ENCODE measurements around the gene GATAD1.

The GATAD1 gene

DNA sequence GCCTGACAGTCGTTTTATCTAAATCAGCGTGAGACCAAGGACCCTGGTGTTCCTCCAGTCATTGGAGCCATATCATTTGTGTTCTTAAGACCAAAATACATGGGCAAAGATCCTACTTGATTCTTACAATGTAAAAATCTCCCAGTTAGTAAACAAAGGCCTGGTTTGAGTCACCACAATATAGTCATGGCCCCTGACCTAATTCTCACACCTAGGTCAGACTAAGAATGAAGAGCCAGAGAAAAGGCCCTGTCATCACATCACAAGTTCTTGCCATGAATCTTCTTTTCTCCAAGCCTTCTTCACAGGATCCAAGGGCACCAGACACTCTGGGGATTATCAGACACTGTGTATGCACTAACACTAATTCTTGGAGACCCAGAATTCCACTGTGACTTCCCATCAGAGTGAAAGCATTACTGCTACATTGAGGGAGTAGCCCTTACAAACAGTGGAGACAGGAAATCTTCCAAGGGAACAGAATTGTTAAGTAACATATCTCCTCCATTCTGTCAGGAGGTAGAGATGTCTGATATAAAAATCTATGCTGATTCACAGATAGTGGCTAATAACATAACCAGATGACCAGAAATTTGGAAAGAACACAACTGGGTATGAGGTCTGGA, 38.1 kb downstream of the GATAD1 start:
- no peak for DNase-seq

DNA sequence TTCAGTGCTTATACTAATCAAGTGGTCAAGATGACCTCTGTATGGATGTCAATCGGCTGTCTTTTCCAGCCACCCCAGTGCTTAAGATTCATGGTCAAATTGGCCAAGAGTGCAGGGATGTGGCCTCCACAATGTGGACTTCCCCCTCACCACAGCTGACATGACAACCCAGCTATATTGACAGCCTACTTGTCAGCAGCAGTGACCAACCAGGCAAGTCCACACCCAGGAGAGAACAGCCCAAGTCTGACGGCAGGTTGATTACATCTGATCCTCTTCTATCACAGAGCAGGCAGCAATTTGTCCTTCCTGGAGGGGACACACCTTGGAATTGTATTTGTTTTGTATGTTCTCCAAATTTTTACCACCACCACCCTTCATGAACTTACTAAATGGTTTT, 38.7 kb downstream of the GATAD1 start:
- DNase-seq, result no peak

DNA sequence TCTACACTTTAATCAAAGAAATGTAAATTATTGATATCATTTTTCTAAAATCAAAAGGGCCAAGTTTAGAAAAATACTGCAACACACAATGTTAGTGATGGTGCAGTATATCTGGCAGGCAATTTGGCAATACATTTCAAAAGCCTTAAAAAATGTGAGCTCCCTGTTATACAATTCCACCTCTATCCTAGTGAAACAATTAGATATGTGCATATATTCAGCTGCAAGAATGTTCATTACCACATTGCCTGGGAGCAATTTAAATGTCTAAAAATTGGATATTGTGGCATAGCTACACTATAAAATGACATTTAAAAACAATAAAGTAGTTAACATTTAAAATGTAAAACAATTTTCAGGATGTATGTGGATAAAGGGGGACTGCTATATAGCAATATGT, 40.5 kb downstream of the GATAD1 start:
- no peak for DNase-seq

DNA sequence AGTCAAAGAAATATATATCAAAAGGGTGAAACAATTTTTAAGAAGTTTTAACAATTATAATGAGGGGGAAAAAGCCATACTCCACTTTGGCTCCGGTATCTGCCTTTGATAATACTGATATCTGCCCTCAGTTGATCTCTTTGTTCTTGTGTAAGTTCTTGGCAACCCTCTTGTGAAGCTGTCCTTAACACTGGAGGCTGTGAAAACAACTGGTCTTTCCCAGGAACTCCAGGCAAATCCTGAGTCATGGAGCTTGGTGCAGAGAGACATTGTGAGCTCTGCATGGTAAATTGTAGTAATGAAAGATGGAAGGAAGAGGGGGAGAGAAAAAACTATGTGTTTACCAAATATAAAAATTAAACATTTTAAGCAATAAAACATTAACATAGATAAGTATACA, 42.4 kb downstream of the GATAD1 start:
- DNase-seq, result no peak

DNA sequence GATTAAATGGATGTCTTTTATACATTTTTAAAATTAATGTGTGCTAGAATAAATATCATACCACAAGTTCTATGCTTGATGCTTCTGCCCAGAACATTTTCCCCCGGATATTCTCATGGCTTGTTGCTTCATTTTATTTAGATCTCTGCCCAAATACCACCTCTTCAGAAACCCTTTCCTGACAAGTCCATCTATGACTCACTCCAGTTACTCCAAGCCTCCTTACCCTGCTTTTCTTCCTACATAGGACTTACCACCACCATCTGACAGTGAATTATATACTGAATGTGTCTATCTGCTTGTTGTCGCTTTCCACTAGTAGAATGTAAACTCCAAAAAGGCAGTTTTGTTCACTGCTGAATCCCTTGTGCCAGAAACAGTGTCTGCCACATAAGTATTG, 49.6 kb downstream of the GATAD1 start:
- no peak for DNase-seq

DNA sequence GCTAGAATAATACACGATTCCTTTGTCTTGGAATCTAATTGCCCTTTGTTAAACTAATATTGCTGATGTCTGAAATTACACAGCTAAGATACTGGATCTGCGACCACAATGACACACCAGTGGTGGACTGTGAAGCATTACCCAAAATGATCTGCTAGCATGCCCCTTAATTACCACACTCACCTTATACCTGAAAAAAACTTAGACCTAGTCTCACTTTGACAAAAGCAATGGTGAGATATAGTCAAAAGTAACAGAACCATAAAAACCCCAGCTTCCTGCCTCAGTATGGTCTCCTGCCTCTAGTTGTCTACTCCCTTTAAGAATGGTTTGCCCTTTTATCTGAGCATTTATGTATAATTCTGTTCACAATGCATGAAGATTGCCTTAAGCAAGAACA, 51.3 kb downstream of the GATAD1 start:
- no peak for DNase-seq

DNA sequence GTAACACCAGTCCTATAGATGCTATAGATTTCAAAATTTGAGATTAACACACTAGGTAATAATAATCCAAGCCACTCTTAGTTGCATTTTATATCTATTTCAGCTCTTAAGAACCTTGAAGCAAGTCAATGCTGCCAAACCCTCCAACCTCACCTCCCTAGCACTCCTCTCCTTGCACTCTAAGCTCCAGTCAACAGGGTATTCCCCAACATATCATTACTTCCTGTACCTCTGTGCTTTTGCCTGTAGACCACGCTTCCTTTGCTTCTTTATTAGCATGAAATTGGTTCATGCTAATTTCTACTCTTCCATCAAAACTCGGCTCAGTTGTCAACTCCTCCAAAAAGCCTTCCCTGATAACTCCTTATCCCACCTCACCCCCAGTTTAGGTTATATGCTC, 56.5 kb downstream of the GATAD1 start:
- no peak for DNase-seq

DNA sequence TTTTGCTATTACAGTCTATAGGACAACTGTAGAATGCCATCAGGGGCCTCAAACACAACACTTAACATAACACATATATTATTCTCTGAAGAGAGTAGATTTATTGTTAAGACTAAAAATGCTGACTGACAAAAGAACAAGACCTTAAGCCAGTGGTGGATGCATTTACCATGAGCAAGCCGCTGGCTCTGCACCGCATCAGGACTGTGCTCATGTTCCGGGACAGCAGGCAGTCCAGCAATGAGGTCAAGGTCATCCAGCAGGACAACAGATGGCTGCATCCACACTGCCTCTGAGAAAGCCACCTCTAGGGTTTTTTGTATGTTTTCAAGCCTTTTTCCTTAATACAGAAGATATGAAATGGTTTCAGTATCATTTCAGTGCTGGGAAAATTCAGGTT, 57.3 kb downstream of the GATAD1 start:
- no peak for DNase-seq

DNA sequence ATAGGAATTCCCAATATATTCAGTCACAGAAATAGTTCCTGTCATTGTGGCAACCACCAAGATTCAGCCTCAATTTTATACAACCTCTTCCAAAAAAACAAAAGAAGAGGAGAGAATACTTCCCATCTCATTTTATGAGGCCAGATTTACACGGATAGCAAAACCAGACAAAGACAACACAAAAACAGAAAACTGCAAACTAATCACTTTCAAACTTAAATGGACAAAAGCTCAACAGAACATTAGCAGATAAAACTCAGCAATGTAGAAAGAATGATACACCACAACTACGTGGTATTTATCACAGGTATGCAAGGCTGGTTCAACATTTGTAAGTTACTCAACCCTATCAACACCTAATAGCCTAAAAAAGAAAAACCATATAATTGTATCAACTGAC, 59.1 kb downstream of the GATAD1 start:
- DNase-seq, result no peak

DNA sequence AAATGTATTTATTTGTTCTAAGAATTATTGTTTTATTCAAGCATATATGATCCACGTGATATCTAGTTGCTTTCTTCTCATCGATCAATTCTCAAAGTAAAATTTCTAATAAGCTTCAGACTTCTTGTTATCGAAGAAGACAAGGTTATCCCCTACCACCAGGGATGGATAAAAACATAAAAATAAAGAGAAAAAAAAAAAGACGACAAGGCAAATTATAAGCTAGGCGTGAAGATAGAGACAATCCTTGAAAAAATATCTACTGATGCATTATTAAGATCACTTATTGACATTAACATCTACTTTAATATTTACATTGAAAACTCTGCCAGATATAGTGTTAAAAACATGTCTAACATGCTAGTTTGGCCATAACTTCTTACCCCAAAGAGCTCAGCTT, 61.7 kb downstream of the GATAD1 start:
- DNase-seq, result no peak
